GM10266 (cell line): ENCODE measurements around the gene TMC4.
"Not testable (repeated sequence)": the region's sequence is repeated elsewhere in the genome, so short reads cannot be mapped to it uniquely, and the experiment has no call there.

Experiments used
- DNase-seq: peaks from one replicate; pipeline ENCODE4 v3.0.0; 2012; ENCODE audit errors: extremely low spot score
- CTCF ChIP-seq: IDR thresholded peaks from 2 replicates; pipeline ENCODE4 v1.5.1; 2012; ENCODE audit warnings: mild to moderate bottlenecking, low read depth; ENCODE audit not compliant: control insufficient read depth, insufficient read depth; ENCODE audit errors: missing control alignments

Gene TMC4

GRCh38 chr19:54172471-54173358 lies at the start of gene TMC4:
Gene TMC4, minus strand, starts transcription at chr19:54173160. Its CDS starts 43 bp downstream, at chr19:54173117.
- no peak for TF ChIP-seq CTCF
- no peak for DNase-seq

- DNase-seq, result not testable (repeated sequence)
Measured at GRCh38 chr19:54221947-54222346, 49.0 kb upstream of the TMC4 start.

GRCh38 chr19:54219702-54220101 lies 46.7 kb upstream of the TMC4 start:
- not testable (repeated sequence) for DNase-seq

- TF ChIP-seq CTCF, result no peak
- no peak for DNase-seq
Measured at GRCh38 chr19:54218960-54219661, 46.2 kb upstream of the TMC4 start.

GRCh38 chr19:54218259-54218658 lies 45.3 kb upstream of the TMC4 start:
- TF ChIP-seq CTCF, result no peak

GRCh38 chr19:54217517-54218247 lies 44.7 kb upstream of the TMC4 start:
- not testable (repeated sequence) for DNase-seq

More at GRCh38 chr19:54218259-54218658, 45.3 kb upstream of the TMC4 start:
- no peak for DNase-seq

- DNase-seq, result no peak
Measured at GRCh38 chr19:54216869-54217268, 43.9 kb upstream of the TMC4 start.

GRCh38 chr19:54214734-54215133 lies 41.8 kb upstream of the TMC4 start:
- not testable (repeated sequence) for DNase-seq

More at GRCh38 chr19:54216869-54217268, 43.9 kb upstream of the TMC4 start:
- no peak for TF ChIP-seq CTCF

GRCh38 chr19:54214217-54214616 lies 41.3 kb upstream of the TMC4 start:
- DNase-seq, result not testable (repeated sequence)
